Progenitor cell of endocrine pancreas (in vitro differentiated cells): ENCODE results near the gene TMEM190. TPM values are rescaled to one million over a fixed set of nuclear protein-coding genes. Genes with fewer than 3 reads are reported as not detected.
"Not testable (repeated sequence)": the region's sequence is repeated elsewhere in the genome, so short reads cannot be mapped to it uniquely, and the experiment has no call there.

Experiments used
- DNase-seq: peaks from one replicate; pipeline ENCODE4 v3.0.0; 2021; ENCODE audit warnings: low spot score; ENCODE audit not compliant: unreplicated experiment
- H3K27ac Mint-ChIP-seq: 2 replicates; pipeline ENCODE4 v1.8.0; 2021; ENCODE audit warnings: mild to moderate bottlenecking, moderate library complexity, mixed read lengths
- H3K27me3 Mint-ChIP-seq: 2 replicates; pipeline ENCODE4 v1.8.0; 2021; ENCODE audit warnings: mixed read lengths
- H3K36me3 Mint-ChIP-seq: 2 replicates; pipeline ENCODE4 v1.8.0; 2022; ENCODE audit warnings: mixed read lengths; ENCODE audit not compliant: insufficient read depth
- H3K4me1 Mint-ChIP-seq: 2 replicates; pipeline ENCODE4 v1.8.0; 2021; ENCODE audit warnings: low read depth, mixed read lengths
- H3K4me3 Mint-ChIP-seq: 2 replicates; pipeline ENCODE4 v1.8.0; 2021; ENCODE audit warnings: low read depth, mild to moderate bottlenecking, moderate library complexity, mixed read lengths
- H3K9me3 Mint-ChIP-seq: 2 replicates; pipeline ENCODE4 v1.8.0; 2021; ENCODE audit warnings: low read depth, mixed read lengths
- CTCF ChIP-seq: fragments of 200-600 bp; sonication (generic); IDR thresholded peaks from one replicate; pipeline ENCODE4 v1.5.0; 2021; ENCODE audit warnings: antibody characterized with exemption, mild to moderate bottlenecking; ENCODE audit not compliant: unreplicated experiment
- total RNA-seq: library from RNA; stranded (reverse); gene quantifications from 2 replicates; pipeline ENCODE4 v1.2.1, GENCODE V29; 2021

TMEM190 gene
- total RNA-seq, 1 donor from 2014 or later: 2.3 TPM

- peaks cover 9% of the 10 kb centered on the region for H3K9me3 Mint-ChIP-seq
- H3K4me3 Mint-ChIP-seq: peak overlapping the region; percentile 88
- peak overlapping the region; percentile 98 for H3K27ac Mint-ChIP-seq
- DNase-seq: peak; percentile 90
- peaks cover 14% of the 10 kb centered on the region for H3K27me3 Mint-ChIP-seq
- TF ChIP-seq CTCF: no peak
- peaks cover 14% of the 10 kb centered on the region for H3K4me1 Mint-ChIP-seq
- peaks cover 18% of the 10 kb centered on the region for H3K36me3 Mint-ChIP-seq
Observed at GRCh38 chr19:55407800-55408532, 31.3 kb downstream of the TMEM190 start.

- H3K36me3 Mint-ChIP-seq: peaks cover 14% of the 10 kb centered on the region
- no peak for TF ChIP-seq CTCF
Observed at GRCh38 chr19:55408533-55408872, 31.9 kb downstream of the TMEM190 start.

GRCh38 chr19:55409179-55409578 lies 32.6 kb downstream of the TMEM190 start:
- not testable (repeated sequence) for H3K9me3 Mint-ChIP-seq, DNase-seq
- peak overlapping the region; percentile 35 for H3K4me3 Mint-ChIP-seq
- peak overlapping the region; percentile 98 for H3K27ac Mint-ChIP-seq
- H3K36me3 Mint-ChIP-seq: peaks cover 14% of the 10 kb centered on the region
- H3K4me1 Mint-ChIP-seq: peaks cover 14% of the 10 kb centered on the region
- peaks cover 14% of the 10 kb centered on the region for H3K27me3 Mint-ChIP-seq

More at GRCh38 chr19:55408533-55408872, 31.9 kb downstream of the TMEM190 start:
- Mint-ChIP-seq H3K4me1 (peaks cover 14% of the 10 kb centered on the region), H3K27me3 (peaks cover 14% of the 10 kb centered on the region), H3K9me3 (peaks cover 9% of the 10 kb centered on the region), H3K4me3 (peak overlapping the region; percentile 88), H3K27ac (peak overlapping the region; percentile 98)
- no peak for DNase-seq

- Mint-ChIP-seq H3K27ac (no peak overlapping the region), H3K9me3 (peaks cover 9% of the 10 kb centered on the region), H3K27me3 (peaks cover 18% of the 10 kb centered on the region), H3K4me1 (peaks cover 14% of the 10 kb centered on the region), H3K36me3 (peaks cover 14% of the 10 kb centered on the region), H3K4me3 (no peak overlapping the region)
- no peak for DNase-seq
- no peak for TF ChIP-seq CTCF
Observed at GRCh38 chr19:55410168-55410567, 33.5 kb downstream of the TMEM190 start.

- no peaks in the 10 kb centered on the region for H3K9me3 Mint-ChIP-seq
- TF ChIP-seq CTCF: peak; percentile 82
- peaks cover 29% of the 10 kb centered on the region for H3K27me3 Mint-ChIP-seq
- DNase-seq: peak; percentile 54
- peaks cover 1% of the 10 kb centered on the region for H3K4me1 Mint-ChIP-seq
- no peaks in the 10 kb centered on the region for H3K36me3 Mint-ChIP-seq
- no peak overlapping the region for H3K4me3 Mint-ChIP-seq
- H3K27ac Mint-ChIP-seq: peak overlapping the region; percentile 71
Observed at GRCh38 chr19:55418185-55418584, 41.6 kb downstream of the TMEM190 start.

- DNase-seq: no peak
- Mint-ChIP-seq H3K4me3 (no peak overlapping the region), H3K36me3 (no peaks in the 10 kb centered on the region), H3K9me3 (no peaks in the 10 kb centered on the region), H3K4me1 (peaks cover 1% of the 10 kb centered on the region), H3K27ac (no peak overlapping the region), H3K27me3 (peaks cover 36% of the 10 kb centered on the region)
- no peak for TF ChIP-seq CTCF
Observed at GRCh38 chr19:55419103-55419502, 42.5 kb downstream of the TMEM190 start.
